GM21717 (cell line): Measurements from ENCODE around the gene ACO1.
"Not testable (repeated sequence)": the region's sequence is repeated elsewhere in the genome, so short reads cannot be mapped to it uniquely, and the experiment has no call there.

Experiments used
- ATAC-seq: cut with Tn5 transposase; IDR thresholded peaks from one replicate; pipeline ENCODE4 v1.9.1; 2021; ENCODE audit warnings: mild to moderate bottlenecking, moderate library complexity; ENCODE audit not compliant: unreplicated experiment

Gene ACO1

DNA sequence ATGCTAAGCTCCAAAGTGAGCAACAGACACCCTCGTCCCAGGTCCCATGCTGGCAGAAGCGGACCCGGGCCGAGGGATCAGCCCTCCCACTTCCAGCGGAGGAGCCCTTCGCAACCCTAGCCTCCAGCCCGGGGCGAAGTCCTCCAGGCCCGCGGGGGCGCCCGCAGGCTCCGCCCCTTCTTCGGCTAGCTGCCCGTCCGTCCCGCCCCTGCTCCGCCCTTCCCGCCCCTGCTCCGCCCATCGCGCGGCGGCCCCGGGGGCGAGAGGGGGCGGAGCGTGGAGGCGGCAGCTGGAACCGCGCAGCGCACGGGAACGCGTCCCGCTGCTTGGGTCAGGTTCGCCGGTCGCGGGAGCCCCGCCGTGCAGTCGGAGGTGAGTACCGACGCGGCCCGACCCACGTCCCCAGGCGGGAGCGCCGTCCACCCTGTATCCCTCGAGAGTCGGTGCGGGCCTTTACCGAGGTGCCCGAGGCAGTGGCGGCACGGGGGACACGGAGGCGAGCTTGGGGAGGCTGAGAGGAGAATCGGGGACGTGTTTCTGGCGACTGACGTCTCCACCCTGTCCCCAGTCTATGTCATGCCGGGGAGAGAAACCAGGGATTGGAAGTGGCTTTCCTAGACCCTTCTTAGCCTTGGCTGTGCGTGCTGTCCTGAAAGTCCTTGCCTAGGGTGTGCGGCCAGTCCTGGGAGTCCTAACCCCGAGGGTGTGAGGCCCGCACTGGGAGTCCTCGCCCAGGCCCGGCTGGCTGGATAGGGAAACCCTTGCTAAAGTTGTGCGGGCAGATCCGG is at the start of gene ACO1:
TSS of gene ACO1 (plus strand) at position 280 of the 788 bp plus-strand sequence. CDS start 20,864 bp downstream, outside the sequence.
- peak; percentile 98 for ATAC-seq

DNA sequence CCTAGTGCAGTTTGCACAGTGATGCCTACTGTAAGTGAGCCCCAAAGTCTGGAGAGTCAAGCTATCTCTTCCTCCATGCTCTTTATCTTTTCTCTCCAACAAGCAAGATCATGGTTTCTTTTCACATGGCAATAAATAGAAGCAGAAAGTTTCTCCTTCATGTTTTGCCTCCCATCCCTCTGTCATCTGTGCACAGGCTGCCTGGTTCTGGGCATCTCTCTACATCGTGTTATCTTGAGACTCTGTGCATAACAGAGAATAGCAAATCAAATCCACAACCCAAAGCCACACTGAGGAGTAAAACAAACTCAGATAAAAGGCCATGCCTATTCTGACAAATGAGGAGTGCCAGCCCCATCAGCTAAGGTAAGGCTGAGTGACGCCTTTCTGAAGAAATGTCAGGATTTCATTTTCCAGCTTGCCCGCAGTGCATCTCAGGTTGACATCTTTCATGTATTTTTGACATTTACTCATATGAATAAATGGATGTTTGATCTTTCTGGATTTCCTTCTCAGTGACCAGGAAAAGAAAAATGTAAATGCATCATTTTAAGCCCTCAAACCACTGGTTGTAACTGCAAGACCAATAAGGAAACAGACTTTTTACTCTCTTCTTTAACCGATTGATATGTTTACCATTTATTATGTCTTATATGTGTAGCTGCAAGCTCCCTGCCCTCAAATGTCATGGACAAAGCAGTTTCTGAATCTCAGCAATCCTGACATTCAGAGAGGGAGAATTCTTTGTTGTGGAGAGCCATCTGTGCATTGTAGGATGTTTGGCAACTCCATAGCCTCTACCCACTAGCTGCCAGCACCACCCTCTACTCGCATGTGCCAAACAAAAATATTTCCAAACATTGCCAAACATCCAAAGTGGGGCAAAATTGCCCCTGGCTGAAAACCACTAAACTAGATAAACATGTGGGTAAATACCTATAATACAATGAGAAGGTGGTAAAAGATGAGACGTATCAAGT is 49.2 kb upstream of the ACO1 start:
- ATAC-seq, result no peak

DNA sequence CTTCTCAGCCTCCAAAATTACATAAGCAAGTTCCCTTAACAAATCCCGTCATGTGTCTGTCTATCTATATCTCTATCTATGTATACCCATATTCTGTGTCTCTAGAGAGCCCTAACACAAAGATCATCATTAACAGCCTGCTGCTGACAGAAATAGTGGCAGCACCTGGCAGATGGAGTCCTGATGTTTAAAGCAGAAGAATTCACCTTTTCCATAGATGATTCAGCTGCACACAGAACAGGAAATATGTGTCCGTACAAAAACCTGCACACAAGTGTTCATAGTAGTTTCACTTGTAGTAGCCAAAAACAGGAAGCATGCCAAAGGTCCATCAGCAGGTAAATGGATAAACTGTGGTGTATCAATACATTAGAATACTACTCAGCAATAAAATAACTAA is 45.0 kb upstream of the ACO1 start:
- ATAC-seq, result peak; percentile 74

DNA sequence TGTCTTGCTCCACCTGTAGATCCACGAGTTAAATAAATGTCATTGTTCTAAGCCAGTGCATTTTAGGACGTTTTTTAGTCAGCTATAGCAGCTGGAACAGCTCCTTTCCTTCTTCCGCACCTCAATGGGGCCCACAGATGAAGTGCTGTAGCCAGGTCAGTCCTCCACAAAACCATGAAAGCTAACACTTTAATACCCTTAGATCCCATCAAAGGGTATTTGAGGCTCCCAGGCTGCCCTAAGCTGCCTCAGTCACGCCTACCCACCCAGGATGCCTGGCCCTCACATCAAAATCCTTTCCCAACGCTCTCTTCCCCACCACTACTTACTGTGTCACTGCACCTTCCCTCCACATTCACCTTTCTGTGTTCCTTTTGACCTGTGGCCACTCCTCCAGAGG is 44.1 kb upstream of the ACO1 start:
- no peak for ATAC-seq

DNA sequence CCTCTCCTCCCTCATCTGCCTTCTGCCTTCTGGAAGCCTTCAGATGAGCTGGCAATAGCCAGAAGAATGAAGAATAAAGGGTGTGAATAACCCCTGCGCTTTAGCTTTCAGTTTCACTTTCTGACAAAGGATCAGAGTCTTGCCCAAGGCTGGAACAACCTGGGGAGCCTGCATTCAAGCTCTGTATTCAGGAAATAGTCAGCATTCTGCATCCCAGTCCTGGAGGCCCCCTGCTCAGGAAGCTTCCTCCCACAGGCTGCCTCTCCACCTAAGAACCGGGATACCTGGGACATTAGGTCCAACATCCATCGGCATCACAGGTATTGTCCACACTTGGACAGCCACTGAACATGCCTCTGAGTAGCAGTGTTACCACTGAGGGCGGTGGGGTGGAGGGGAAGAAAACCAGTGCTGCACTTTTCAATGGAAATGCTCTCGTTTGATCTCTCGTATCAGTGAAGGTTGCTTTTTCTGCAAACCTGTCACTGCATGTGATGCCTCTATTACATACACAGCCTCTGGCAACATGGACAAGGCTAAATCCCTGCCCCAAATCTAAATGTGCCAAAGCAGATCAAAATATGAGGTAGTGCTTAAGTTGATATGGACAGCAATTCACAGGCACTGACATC is 39.8 kb upstream of the ACO1 start:
- ATAC-seq, result peak; percentile 52

DNA sequence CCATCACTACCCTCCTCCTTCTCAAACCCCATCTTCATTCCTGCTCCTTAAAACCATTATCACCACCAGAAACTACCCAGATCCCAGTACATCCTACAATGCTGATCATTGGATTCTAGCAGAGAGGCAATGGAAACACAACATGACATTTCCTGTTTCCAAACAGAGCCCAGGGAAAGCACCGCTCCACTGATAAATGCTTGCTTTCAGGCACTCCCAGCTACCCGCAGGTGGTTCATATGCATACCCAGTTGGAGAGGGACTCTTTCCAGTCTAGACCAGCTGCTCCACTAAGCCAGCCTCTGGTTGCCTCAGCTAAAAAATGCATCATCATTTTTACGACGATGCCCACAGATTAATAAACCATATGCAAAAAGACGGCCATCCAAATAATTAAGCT is 39.2 kb upstream of the ACO1 start:
- no peak for ATAC-seq

DNA sequence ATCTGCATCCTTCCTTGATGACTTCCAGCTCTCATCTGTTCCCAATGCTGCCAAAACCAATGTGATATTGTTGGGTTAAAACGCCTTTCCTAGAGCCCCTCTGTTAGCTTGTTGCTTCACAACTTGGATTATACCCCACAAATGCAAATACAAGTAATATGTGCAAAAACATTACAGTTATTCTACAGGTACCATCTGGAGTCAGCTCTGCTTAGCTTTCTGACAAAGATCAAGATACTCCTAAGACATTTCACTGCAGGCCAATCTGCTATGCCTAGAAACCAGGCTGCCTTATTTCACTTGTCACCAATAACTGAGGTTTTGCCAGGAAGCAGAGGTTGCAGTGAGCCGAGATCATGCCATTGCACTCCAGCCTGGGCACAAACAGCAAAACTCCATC is 36.9 kb upstream of the ACO1 start:
- no peak for ATAC-seq

DNA sequence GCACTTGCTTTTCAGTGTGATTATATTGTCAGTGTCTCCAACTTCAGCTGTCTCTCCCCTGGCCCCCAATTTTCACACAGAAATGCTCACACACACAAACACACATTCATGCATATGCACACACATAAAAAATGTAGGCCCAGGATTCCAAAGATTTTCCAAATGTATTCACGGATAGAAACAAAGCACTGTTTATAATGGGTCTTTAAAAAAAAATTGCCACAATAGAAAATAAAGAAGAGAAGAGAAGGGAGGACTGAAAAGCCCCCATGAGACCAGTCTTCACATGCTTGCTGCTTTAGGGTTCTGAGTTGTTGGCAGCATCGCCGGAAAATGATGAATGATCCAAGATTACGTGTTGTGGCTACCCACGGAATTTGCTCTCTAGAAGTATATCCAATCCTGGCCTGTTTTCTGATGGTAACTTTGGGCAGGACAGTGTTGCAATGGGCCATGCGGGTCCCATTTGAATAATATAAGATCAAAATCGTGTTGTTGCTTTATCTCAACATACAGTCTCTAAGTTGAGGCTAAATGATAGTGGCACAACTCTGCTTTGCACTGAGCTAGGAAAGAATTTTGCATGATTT is 36.2 kb upstream of the ACO1 start:
- no peak for ATAC-seq

DNA sequence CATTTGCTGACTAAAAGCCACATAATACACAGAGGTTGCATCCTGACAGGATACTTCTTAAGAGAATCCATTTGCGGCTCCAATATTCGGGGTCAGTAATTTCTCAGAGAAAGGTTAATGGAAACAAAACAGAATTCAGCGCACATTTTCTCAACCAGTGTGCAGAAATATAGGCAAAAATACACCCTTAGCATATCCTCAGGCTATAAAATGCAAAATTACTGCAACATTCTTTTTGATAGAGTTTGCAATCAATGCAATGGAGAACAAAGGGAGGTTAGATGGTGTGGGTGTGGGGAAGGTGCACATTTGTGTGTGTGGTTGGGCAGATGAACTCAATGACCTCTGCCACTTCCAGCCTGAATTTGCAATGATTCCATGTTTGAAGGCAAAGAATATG is 35.4 kb upstream of the ACO1 start:
- no peak for ATAC-seq

DNA sequence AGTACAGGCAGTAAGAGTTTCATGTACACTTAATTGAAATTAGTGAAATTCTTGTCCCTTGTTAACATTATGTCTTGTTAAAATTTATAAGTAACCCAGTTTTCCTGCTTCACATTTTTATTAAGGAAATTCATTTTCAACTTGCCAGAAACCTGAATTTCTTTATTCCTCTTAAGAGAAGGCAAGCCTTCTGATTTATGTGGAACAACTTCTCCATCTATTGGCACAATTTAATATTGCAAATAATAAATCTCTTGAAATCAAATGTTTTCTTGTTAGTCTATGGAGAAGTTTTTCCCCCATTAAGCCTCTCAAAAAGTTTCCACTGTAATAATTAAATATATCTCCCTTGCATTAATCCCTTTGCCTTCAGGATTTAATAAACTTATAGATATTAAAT is 33.8 kb upstream of the ACO1 start:
- ATAC-seq, result no peak

DNA sequence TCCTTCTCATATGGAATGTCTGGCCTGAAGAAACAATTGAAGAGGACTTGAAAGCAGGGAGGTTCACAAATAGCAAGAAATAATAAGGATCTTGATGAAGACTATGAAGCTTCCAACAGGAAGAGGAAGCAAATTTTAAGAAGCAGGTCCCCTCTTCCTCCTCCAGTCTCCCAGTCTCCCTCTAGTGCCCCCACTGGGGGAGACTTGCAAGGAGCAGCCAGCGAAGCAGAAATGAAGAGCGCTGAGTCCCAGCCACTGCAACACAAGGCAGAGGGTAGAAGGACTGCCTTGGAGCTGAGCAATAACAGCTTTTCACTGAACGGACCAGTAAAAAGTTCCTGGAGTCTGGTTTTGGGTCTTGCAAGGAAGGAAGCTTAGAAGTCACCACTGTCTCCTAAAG is 32.6 kb upstream of the ACO1 start:
- no peak for ATAC-seq

DNA sequence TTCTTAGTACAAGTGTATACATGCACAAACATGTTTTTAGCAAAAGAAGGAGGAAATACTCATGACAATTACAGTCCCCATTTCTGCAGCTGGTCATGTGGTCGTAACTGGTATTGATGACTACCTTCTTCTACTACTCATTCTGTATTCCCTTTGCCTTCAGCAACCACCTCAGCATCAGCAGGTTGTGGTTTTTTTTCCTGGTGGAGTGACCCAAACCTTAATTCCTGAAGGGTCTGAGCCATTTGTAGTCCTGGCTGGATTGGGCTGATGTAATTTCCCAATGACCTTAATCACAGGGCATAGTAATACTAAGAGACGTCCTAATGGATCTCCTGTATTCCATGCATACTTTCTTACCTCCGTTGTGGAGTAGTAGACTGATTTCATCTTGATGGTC is 31.0 kb upstream of the ACO1 start:
- ATAC-seq, result not testable (repeated sequence)

DNA sequence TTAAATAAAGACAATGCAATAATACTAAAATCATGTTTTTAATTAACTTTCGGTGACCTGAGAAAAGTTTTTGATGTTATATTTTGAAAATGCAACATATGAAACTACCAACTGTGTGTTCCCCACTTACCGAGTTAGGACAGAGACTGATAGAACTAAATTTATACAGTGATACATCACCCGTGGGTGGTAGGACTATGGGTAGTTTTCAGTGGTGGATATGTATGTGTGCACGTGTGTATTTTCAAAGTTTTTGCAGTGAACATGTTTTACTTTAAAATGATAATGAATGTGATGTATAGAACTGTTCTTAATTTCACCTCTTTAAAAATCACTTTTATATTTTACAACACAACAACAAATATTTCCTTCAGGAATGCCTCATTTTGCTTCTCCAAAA is 25.0 kb upstream of the ACO1 start:
- ATAC-seq, result no peak

DNA sequence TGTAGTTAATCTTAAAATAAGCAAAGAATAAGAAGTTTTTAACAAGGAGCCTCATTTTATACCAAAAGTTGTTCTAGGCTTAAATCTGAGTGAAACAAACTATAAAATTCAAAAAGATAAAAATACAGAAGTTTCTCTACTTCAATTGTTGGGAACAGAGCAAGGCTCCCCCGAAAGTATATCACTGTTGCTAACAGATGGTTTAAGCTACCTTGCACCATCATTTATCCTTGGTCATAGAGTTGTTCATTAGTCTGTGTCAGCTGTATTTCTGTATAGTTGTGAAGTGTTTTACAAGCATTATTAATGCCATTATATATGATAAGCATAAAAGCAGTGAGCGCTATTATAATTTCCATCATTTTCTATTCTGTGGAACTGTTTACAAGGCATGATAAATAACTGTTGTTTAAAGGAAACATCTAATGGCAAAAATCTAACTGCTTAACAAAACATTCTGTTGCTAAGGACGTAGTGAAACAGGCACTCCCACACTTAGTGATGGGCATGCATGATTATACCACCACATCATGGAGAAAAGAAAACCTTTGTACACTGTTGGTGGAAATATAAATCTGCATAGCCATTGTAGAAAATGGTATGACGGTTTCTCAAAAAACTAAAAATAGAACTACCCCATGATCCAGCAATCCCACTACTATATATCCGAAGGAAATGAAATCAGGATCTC is 23.3 kb upstream of the ACO1 start:
- no peak for ATAC-seq

DNA sequence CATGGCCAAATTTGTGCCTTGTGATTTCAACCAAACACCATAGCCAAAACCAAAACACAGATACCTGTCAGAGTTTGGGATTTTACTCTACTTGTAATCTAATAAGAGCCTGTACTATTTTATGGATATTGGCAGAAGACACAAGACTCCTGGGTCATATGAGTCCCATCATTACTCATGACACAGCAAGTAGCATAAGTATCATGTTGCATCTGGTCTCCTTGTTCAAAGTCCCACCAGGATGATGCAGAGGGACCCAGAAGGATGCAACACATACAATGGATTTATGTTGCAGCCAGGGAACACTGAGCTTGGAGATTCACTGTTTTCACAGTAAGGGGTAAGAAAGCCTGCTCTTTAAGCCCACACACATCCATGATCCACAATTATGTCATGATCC is 13.2 kb upstream of the ACO1 start:
- no peak for ATAC-seq

DNA sequence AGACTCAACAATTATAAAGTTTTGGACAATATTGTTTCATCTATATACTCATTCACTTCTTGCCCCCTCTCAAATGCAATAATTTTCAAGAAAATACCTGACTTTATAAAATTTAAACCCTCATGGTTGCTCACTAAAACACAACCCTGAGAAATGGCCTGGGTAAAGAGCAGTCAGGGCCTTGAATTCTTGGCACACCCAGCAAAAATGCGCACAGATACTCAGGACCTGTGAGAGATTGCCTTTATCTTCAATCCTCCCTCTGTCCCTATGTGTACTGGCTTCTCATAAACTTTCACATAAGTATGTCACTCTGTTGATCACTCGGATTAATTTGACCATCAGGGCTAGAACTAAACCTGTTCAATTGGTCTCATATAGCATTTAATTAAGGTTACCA is 12.8 kb upstream of the ACO1 start:
- ATAC-seq, result no peak

DNA sequence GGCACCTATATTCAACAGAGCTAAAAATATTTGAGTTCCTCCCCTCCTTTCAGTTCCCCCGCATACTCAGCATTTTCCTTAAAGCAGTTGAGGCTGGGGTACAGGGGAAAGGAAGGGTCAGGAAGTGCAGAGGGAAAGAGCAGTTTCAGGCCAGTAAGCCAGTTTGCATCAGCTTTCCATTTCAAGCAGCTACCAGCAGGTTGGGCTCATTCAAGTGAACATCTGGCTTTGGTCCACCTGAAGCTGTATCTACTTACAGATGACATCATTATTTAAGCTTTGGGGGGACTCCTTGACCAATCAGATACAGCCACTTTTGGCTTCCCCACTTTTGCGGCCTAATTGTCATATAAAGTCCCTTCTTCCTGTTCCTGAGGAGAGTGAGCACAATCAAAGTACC is 8.2 kb upstream of the ACO1 start:
- no peak for ATAC-seq

DNA sequence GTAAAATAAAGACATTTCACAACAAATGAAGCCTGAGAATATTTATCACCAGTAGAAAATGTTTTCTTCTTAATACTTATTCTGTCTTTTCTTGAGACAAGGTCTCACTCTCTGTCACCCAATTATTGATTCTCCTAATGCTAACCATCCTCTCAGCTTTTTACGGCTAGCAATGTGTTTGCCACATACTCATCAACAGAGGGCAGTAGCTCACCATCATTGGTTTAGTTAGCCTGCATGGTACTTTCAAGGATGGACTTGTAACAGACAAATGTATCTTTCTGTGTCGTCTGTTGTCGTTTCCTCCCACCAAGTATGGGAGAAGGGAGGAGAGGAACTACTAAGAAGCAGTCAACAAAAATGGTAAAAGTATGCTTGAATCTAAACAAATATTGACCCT is 5.9 kb upstream of the ACO1 start:
- peak; percentile 82 for ATAC-seq

DNA sequence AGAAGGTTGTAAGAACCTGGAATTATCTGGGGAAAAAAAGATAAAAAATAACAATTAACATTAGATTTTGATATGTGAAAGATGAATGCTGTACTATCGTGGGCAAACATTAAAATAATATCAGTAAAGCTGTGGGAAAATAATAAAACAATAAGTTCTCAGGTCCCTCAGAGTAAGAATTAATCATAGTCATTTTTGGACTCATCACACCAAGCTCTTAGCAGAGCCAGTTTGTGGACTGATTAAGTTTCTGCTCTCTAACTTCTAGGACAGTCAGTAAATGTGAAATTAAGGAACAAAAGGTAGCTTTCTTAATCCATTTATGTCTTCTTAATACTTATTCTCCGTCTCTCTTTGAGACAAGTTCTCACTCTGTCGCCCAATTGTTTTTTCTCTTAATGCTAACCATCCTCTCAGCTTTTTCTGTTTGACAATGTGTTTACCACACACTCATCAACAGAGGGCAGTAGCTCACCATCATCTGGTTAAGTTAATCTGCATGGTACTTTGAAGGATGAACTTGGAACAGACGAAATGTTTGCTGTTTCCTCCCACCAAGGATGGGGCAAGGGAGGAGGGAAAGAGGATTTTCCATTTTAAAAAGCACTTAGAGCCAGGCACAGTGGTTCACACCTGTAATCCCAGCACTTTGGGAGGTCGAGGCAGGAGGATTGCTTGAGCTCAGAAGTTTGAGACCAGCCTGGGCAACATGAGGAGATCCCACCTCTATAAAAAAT is 5.3 kb upstream of the ACO1 start:
- peak; percentile 85 for ATAC-seq

DNA sequence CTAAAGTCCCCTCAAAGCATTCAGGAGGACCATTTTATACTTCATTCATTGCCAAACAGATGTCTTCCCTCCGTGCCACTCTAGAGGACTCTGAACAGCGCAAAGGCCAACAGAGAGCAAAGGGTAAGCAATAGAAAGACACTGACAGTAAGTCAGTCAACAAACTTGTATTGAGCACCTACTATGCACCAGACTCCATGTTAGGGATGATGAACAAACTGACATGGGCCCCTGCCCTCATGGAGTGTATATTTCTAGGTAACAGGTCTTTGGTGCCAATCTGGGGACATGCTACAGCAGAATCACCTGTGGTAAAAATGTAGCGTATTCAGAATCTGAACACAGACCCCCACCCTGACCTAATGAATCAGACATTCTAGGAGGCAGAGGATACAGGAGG is 3.5 kb upstream of the ACO1 start:
- ATAC-seq, result no peak
